Heart left ventricle (tissue), 13 donors: ENCODE results near the gene ASPDH.

Experiments
- POLR2A ChIP-seq, 2 donors: fragments of 450-650 bp; IDR thresholded peaks; one replicate each; pipeline ENCODE4 v1.6.1; 2017; ENCODE audit warnings: antibody characterized with exemption in 2 of 2, mild to moderate bottlenecking in 2 of 2, moderate library complexity in 2 of 2
- TF ChIP-seq, protein P1 (sequence below), 12 donors: fragments of 200-600 bp; sonication (generic) in 4 of 12; IDR thresholded peaks; one replicate each; pipeline versions ENCODE4 v1.5.0 to v1.8.0; 2018 to 2022; ENCODE audit warnings: antibody characterized with exemption in 12 of 12, mild to moderate bottlenecking in 5 of 12
- donor health status: ischemic (EF 13 %, LVEDD 7.1; RV severe dilation, severe dysfunction).
- donor health status: DM: no; HTN: yes; CAD: no.
- donor health status: DM: no; HTN: no; CAD: no.
- donor health status: ischemic (EF 25% LVEDD 6.9; RV normal size, moderate dysfunction).
- donor health status: ischemic (EF 25% LVEDD 5.7; RV mildly dilated, moderate dysfunction).
- donor health status: ischemic (EF 35%, LVEDD 5.7; RV mildly dilated, moderate dysfunction).
- donor health status: nonischemic (EF 11% LVEDD 7.7; RV severe dilation, severe dysfunction).
- donor health status: DM: yes; HTN: yes; CAD: no.
- donor health status: PGD.
- donor health status: ischemic (EF 29% LVEDD 5.4; RV normal size, mild dysfunction).
- donor health status: nonischemic (EF 23%, LVEDD 6.1; RV moderate dilation, normal function).

DNA sequence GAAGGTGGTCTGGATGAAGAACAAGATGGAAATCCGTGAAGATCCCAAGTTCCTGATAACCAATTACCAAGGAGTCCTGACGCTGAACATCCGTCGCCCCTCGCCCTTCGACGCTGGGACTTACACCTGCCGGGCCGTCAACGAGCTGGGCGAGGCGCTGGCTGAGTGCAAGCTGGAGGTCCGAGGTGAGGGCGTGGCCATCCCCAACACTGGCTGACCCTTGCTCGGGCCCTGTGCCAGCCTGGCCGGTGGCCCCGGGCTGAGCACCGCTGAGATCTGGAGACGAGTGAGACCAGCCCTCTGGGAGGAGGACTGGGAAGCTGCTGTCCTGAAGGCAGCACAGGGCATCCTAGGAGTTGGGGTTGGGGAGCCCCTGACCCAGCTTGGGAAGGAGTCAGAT is 49.4 kb downstream of the ASPDH start:
- TF ChIP-seq, protein P1, sequence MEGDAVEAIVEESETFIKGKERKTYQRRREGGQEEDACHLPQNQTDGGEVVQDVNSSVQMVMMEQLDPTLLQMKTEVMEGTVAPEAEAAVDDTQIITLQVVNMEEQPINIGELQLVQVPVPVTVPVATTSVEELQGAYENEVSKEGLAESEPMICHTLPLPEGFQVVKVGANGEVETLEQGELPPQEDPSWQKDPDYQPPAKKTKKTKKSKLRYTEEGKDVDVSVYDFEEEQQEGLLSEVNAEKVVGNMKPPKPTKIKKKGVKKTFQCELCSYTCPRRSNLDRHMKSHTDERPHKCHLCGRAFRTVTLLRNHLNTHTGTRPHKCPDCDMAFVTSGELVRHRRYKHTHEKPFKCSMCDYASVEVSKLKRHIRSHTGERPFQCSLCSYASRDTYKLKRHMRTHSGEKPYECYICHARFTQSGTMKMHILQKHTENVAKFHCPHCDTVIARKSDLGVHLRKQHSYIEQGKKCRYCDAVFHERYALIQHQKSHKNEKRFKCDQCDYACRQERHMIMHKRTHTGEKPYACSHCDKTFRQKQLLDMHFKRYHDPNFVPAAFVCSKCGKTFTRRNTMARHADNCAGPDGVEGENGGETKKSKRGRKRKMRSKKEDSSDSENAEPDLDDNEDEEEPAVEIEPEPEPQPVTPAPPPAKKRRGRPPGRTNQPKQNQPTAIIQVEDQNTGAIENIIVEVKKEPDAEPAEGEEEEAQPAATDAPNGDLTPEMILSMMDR (IDR thresholded peaks at IDR 0.05): no peak
- no peak for TF ChIP-seq POLR2A (IDR thresholded peaks at IDR 0.05)
